ENCODE measurements around the gene KIR3DL3.
"Not testable (repeated sequence)": the region's sequence is repeated elsewhere in the genome, so short reads cannot be mapped to it uniquely, and the experiment has no call there.

GRCh38 chr19:54778896-54779295 lies 54.7 kb downstream of the KIR3DL3 start:
- not testable (repeated sequence) for TF ChIP-seq POLR2A (IDR thresholded peaks at IDR 0.05; ENCODE audit: low read length); GATA1 (IDR thresholded peaks at IDR 0.05; ENCODE audit: low read depth, low read length)
